Measurements from ENCODE around the gene GRK5.

The GRK5 gene

DNA sequence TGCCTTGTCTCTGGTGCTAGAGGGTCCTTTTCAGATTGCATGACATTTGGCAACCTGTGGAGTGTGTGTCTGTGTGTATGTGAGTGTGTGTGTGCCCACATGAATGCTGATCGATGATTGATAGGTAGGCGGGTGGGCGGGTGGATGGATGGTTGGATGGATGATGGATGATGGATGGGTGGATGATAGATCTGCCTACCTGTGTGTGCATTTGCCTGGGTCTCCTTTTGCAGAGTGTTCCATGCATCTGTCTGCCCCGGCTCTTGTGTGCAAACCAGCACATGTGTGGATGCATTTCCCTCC is 235.3 kb downstream of the GRK5 start:
- H3F3A ChIP-seq (ENCODE audit: low read depth) = no peaks in the 10 kb centered on the region
- no peaks in the 10 kb centered on the region for H3K79me2 ChIP-seq (ENCODE audit: insufficient read depth, low read length)
- no peaks in the 10 kb centered on the region for H3K36me3 ChIP-seq (ENCODE audit: insufficient read depth, low read length)
- H3K4me1 ChIP-seq (ENCODE audit: insufficient read depth, low read length, poor library complexity, severe bottlenecking) = peaks cover 30% of the 10 kb centered on the region
- H3K9me2 ChIP-seq (replicated peaks; ENCODE audit: low read depth, low read length) = no peaks in the 10 kb centered on the region
- H4K20me1 ChIP-seq (ENCODE audit: insufficient read depth, low read length, poor library complexity, severe bottlenecking) = no peaks in the 10 kb centered on the region
- no peak for TF ChIP-seq EZH2phosphoT487 (IDR thresholded peaks at IDR 0.05; ENCODE audit: borderline replicate concordance)
- TF ChIP-seq, protein P1, sequence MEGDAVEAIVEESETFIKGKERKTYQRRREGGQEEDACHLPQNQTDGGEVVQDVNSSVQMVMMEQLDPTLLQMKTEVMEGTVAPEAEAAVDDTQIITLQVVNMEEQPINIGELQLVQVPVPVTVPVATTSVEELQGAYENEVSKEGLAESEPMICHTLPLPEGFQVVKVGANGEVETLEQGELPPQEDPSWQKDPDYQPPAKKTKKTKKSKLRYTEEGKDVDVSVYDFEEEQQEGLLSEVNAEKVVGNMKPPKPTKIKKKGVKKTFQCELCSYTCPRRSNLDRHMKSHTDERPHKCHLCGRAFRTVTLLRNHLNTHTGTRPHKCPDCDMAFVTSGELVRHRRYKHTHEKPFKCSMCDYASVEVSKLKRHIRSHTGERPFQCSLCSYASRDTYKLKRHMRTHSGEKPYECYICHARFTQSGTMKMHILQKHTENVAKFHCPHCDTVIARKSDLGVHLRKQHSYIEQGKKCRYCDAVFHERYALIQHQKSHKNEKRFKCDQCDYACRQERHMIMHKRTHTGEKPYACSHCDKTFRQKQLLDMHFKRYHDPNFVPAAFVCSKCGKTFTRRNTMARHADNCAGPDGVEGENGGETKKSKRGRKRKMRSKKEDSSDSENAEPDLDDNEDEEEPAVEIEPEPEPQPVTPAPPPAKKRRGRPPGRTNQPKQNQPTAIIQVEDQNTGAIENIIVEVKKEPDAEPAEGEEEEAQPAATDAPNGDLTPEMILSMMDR (conservative IDR thresholded peaks at IDR 0.05; ENCODE audit: low read length) = no peak
- H3K27me3 ChIP-seq (ENCODE audit: insufficient read depth, low read length, poor library complexity, severe bottlenecking) = no peaks in the 10 kb centered on the region
- no peaks in the 10 kb centered on the region for H3K9me3 ChIP-seq (ENCODE audit: insufficient read depth, low read depth, low read length)
- H3K9ac ChIP-seq (ENCODE audit: low read depth, low read length, poor library complexity, severe bottlenecking) = peak overlapping the region; percentile 13
- H2AFZ ChIP-seq (ENCODE audit: low read length) = no peak overlapping the region
- peak overlapping the region; percentile 51 for H3K4me2 ChIP-seq (ENCODE audit: low read depth, low read length, poor library complexity, severe bottlenecking)
- peak overlapping the region; percentile 29 for H3K4me3 ChIP-seq (ENCODE audit: low read length, poor library complexity, severe bottlenecking)

DNA sequence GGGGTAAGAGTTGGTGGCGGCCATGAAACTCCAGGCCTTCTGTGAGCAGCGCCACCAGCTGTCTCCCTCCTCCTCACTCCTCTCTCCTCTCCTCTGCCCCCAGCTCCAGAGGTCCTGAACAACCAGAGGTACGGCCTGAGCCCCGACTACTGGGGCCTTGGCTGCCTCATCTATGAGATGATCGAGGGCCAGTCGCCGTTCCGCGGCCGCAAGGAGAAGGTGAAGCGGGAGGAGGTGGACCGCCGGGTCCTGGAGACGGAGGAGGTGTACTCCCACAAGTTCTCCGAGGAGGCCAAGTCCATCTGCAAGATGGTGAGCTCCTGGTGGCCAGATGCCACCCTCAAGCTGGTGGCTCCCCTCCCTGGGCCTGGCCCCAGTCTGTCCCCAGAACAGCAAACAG is 236.1 kb downstream of the GRK5 start:
- no peak overlapping the region for H3K4me2 ChIP-seq (ENCODE audit: low read depth, low read length, poor library complexity, severe bottlenecking)
- TF ChIP-seq EZH2phosphoT487 (IDR thresholded peaks at IDR 0.05; ENCODE audit: borderline replicate concordance) = no peak
- TF ChIP-seq, protein P1 (conservative IDR thresholded peaks at IDR 0.05; ENCODE audit: low read length) = no peak
- no peaks in the 10 kb centered on the region for H4K20me1 ChIP-seq (ENCODE audit: insufficient read depth, low read length, poor library complexity, severe bottlenecking)
- no peaks in the 10 kb centered on the region for H3K36me3 ChIP-seq (ENCODE audit: insufficient read depth, low read length)
- H3K9me3 ChIP-seq (ENCODE audit: insufficient read depth, low read depth, low read length) = no peaks in the 10 kb centered on the region
- no peaks in the 10 kb centered on the region for H3K27me3 ChIP-seq (ENCODE audit: insufficient read depth, low read length, poor library complexity, severe bottlenecking)
- H3K9ac ChIP-seq (ENCODE audit: low read depth, low read length, poor library complexity, severe bottlenecking) = peak overlapping the region; percentile 13
- no peaks in the 10 kb centered on the region for H3K9me2 ChIP-seq (replicated peaks; ENCODE audit: low read depth, low read length)
- H3K4me3 ChIP-seq (ENCODE audit: low read length, poor library complexity, severe bottlenecking) = no peak overlapping the region
- H3K4me1 ChIP-seq (ENCODE audit: insufficient read depth, low read length, poor library complexity, severe bottlenecking) = peaks cover 30% of the 10 kb centered on the region
- H2AFZ ChIP-seq (ENCODE audit: low read length) = no peak overlapping the region
- H3F3A ChIP-seq (ENCODE audit: low read depth) = no peaks in the 10 kb centered on the region
- H3K79me2 ChIP-seq (ENCODE audit: insufficient read depth, low read length) = no peaks in the 10 kb centered on the region

DNA sequence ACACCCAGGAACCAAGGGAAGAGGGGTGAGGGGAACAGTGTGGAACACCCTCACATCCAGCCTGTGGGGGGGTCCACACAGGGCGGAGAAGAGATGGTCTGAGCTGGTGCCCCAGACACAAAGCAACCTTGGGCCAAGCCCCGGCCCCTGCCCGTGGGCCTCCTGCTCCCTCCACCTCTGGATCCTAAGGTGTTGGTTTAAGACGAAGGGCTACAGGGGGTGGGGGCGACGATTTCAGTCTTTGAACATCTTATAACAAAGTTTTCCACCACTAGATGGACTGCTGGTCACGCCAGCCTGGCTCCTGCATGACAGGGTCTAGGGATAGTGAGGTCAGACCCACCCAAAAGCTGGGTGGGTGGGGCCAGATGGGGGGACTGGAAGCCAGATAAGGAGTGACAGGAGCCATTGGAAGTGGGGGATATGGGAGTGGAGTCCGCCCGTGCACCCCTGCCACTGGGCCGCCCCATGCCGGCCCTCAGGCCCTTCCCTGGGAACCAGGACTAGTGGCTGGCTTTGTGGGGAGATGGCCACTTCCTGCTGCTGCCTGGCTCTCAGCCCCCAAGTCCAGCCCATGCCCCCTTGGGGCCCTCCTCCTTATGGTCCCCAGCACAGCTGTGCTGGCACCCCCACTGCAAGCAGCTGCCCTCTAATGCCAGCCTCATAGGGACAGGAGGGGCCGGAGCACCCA is 236.7 kb downstream of the GRK5 start:
- Histone ChIP-seq H3K4me1 (ENCODE audit: insufficient read depth, low read length, poor library complexity, severe bottlenecking) (peaks cover 30% of the 10 kb centered on the region), H3K27me3 (ENCODE audit: insufficient read depth, low read length, poor library complexity, severe bottlenecking) (no peaks in the 10 kb centered on the region), H3K79me2 (ENCODE audit: insufficient read depth, low read length) (no peaks in the 10 kb centered on the region), H3K4me2 (ENCODE audit: low read depth, low read length, poor library complexity, severe bottlenecking) (peak overlapping the region; percentile 11), H3F3A (ENCODE audit: low read depth) (no peaks in the 10 kb centered on the region), H3K9me3 (ENCODE audit: insufficient read depth, low read depth, low read length) (no peaks in the 10 kb centered on the region), H3K4me3 (ENCODE audit: low read length, poor library complexity, severe bottlenecking) (no peak overlapping the region), H2AFZ (ENCODE audit: low read length) (no peak overlapping the region), H3K36me3 (ENCODE audit: insufficient read depth, low read length) (no peaks in the 10 kb centered on the region), H3K9ac (ENCODE audit: low read depth, low read length, poor library complexity, severe bottlenecking) (no peak overlapping the region), H4K20me1 (ENCODE audit: insufficient read depth, low read length, poor library complexity, severe bottlenecking) (no peaks in the 10 kb centered on the region), H3K9me2 (replicated peaks; ENCODE audit: low read depth, low read length) (no peaks in the 10 kb centered on the region)
- no peak for TF ChIP-seq EZH2phosphoT487 (IDR thresholded peaks at IDR 0.05; ENCODE audit: borderline replicate concordance)
- TF ChIP-seq, protein P1 (conservative IDR thresholded peaks at IDR 0.05; ENCODE audit: low read length) = no peak

Data from Loucy (cell line).